ENCODE data around the gene CSK.

Gene CSK

GRCh38 chr15:74769463-74770025 is 12.3 kb upstream of the CSK start:
- in situ Hi-C loops (cut with HindIII; ENCODE audit: low sequenced_read_pairs): loop anchor here (5.0 kb wide), 5 partner anchors 32 to 217 kb away; no protein-coding TSS in a partner anchor

GRCh38 chr15:74770211-74770903 is 11.5 kb upstream of the CSK start:
- in situ Hi-C loops (cut with HindIII; ENCODE audit: low sequenced_read_pairs): loop anchor here (5.0 kb wide), 5 partner anchors 33 to 218 kb away; no protein-coding TSS in a partner anchor

GRCh38 chr15:74773329-74773728 is 8.6 kb upstream of the CSK start:
- in situ Hi-C loops (cut with HindIII; ENCODE audit: low sequenced_read_pairs): loop anchor here (5.0 kb wide), 5 partner anchors 36 to 221 kb away; no protein-coding TSS in a partner anchor

GRCh38 chr15:74773731-74774252 is 8.1 kb upstream of the CSK start:
- in situ Hi-C loops (cut with HindIII; ENCODE audit: low sequenced_read_pairs): loop anchor here (5.0 kb wide), 5 partner anchors 36 to 221 kb away; no protein-coding TSS in a partner anchor

GRCh38 chr15:74775132-74775562 is 6.7 kb upstream of the CSK start:
- in situ Hi-C loops (cut with HindIII; ENCODE audit: low sequenced_read_pairs): loop anchor here (5.0 kb wide), 1 partner anchor 77 kb away; no protein-coding TSS in a partner anchor

- in situ Hi-C loops (cut with HindIII; ENCODE audit: low sequenced_read_pairs): loop anchor here (5.0 kb wide), 1 partner anchor 76 kb away; no protein-coding TSS in a partner anchor
These were observed 6.0 kb upstream of the CSK start for GRCh38 chr15:74775894-74776293.

GRCh38 chr15:74776821-74777768 is 4.8 kb upstream of the CSK start:
- in situ Hi-C loops (cut with HindIII; ENCODE audit: low sequenced_read_pairs): loop anchor here (5.0 kb wide), 1 partner anchor 75 kb away; no protein-coding TSS in a partner anchor

GRCh38 chr15:74777769-74778598 is 3.9 kb upstream of the CSK start:
- in situ Hi-C loops (cut with HindIII; ENCODE audit: low sequenced_read_pairs): loop anchor here (5.0 kb wide), 1 partner anchor 74 kb away; no protein-coding TSS in a partner anchor

- in situ Hi-C loops (cut with HindIII; ENCODE audit: low sequenced_read_pairs): loop anchor here (5.0 kb wide), 1 partner anchor 74 kb away; no protein-coding TSS in a partner anchor
These were observed 3.3 kb upstream of the CSK start for GRCh38 chr15:74778599-74778970.

GRCh38 chr15:74779162-74779648 is 2.7 kb upstream of the CSK start:
- in situ Hi-C loops (cut with HindIII; ENCODE audit: low sequenced_read_pairs): loop anchor here (5.0 kb wide), 1 partner anchor 73 kb away; no protein-coding TSS in a partner anchor

GRCh38 chr15:74780523-74781430 is 1.1 kb upstream of the CSK start:
- in situ Hi-C loops (cut with HindIII; ENCODE audit: low sequenced_read_pairs): no loop called here

- in situ Hi-C loops (cut with HindIII; ENCODE audit: low sequenced_read_pairs): no loop called here
These were observed 585 bp downstream of the CSK start for GRCh38 chr15:74782259-74783071.

- in situ Hi-C loops (cut with HindIII; ENCODE audit: low sequenced_read_pairs): no loop called here
These were observed 1.4 kb downstream of the CSK start for GRCh38 chr15:74783072-74783807.

GRCh38 chr15:74783808-74784175 is 1.9 kb downstream of the CSK start:
- in situ Hi-C loops (cut with HindIII; ENCODE audit: low sequenced_read_pairs): no loop called here

- in situ Hi-C loops (cut with HindIII; ENCODE audit: low sequenced_read_pairs): no loop called here
These were observed 2.7 kb downstream of the CSK start for GRCh38 chr15:74784426-74785193.

Measured in endothelial cell of hepatic sinusoid (primary cell).